AG04450 (cell line): ENCODE measurements around the gene PAQR3. TPM values are rescaled to one million over a fixed set of nuclear protein-coding genes. Genes with fewer than 3 reads are reported as not detected.

Experiments
- CTCF ChIA-PET: fragments of 300-600, 350-600 bp; formaldehyde crosslinking; extraction: SDS; loops from one replicate; lab custom pipeline; 2022; ENCODE audit warnings: antibody characterized with exemption, inconsistent platforms; lab: Charles Lee
- POLR2A ChIA-PET: fragments of 350-600 bp; formaldehyde crosslinking; extraction: SDS; loops from one replicate; lab custom pipeline; 2021; ENCODE audit warnings: antibody characterized with exemption, inconsistent platforms; lab: Yijun Ruan, JAX
- DNase-seq: peaks from one replicate; pipeline ENCODE4 v3.0.0-alpha.2; 2011; ENCODE audit warnings: low read depth, low spot score
- H3K27ac ChIP-seq: one replicate; pipeline ENCODE4 v1.5.1; 2012; ENCODE audit warnings: low read depth, low read length, control low read depth
- H3K27me3 ChIP-seq: one replicate; pipeline ENCODE4 v1.6.0; 2012; ENCODE audit warnings: low read length; ENCODE audit not compliant: control insufficient read depth, insufficient read depth
- H3K4me3 ChIP-seq: 2 replicates; pipeline ENCODE4 v1.5.1; 2011; ENCODE audit warnings: mild to moderate bottlenecking, low read depth, low read length, control low read depth
- H3K9me3 ChIP-seq: 2 replicates; pipeline ENCODE4 v1.5.1; 2012; ENCODE audit warnings: low read length; ENCODE audit not compliant: control insufficient read depth, insufficient read depth
- CTCF ChIP-seq: IDR thresholded peaks from 2 replicates; pipeline ENCODE4 v1.5.1; 2011; ENCODE audit warnings: low read depth, low read length, control low read depth, inconsistent platforms
- polyA plus RNA-seq: library from polyadenylated mRNA; depleted of rRNA; stranded (reverse); fragments of >200 nt; gene quantifications from 2 replicates; pipeline ENCODE4 v1.2.3, GENCODE V29; 2011

The PAQR3 gene
- polyA plus RNA-seq, 1 experiment = 35.7 TPM

- POLR2A ChIA-PET = no interaction called here
- Histone ChIP-seq H3K27ac (no peak overlapping the region), H3K9me3 (no peaks in the 10 kb centered on the region), H3K4me3 (no peak overlapping the region), H3K27me3 (no peaks in the 10 kb centered on the region)
- no peak for DNase-seq
- CTCF ChIA-PET = interaction anchor here (0.6 to 2.3 kb wide), 5 partner anchors 10 to 252 kb away, joined by 3 to 30 read pairs (median 6); no protein-coding TSS in a partner anchor
- no peak for TF ChIP-seq CTCF
These were observed 73.8 kb downstream of the PAQR3 start for GRCh38 chr4:78865451-78865850.

- peak; percentile 63 for DNase-seq
- TF ChIP-seq CTCF = peak; percentile 68
- Histone ChIP-seq H3K9me3 (no peaks in the 10 kb centered on the region), H3K27me3 (no peaks in the 10 kb centered on the region), H3K4me3 (no peak overlapping the region), H3K27ac (no peak overlapping the region)
- ChIA-PET POLR2A (interaction anchor here (0.6 kb wide), 1 partner anchor 9 kb away, joined by 4 read pairs; no protein-coding TSS in a partner anchor), CTCF (interaction anchor here (0.6 to 2.5 kb wide), 51 partner anchors 9 to 905 kb away, joined by 3 to 30 read pairs (median 4); no protein-coding TSS in a partner anchor)
These were observed 74.7 kb downstream of the PAQR3 start for GRCh38 chr4:78864405-78865024.

- no peak overlapping the region for H3K27ac ChIP-seq
- ChIA-PET CTCF (interaction anchor here (0.6 to 2.5 kb wide), 50 partner anchors 9 to 904 kb away, joined by 3 to 30 read pairs (median 4); no protein-coding TSS in a partner anchor), POLR2A (interaction anchor here (0.6 kb wide), 1 partner anchor 9 kb away, joined by 4 read pairs; no protein-coding TSS in a partner anchor)
- H3K27me3 ChIP-seq = no peaks in the 10 kb centered on the region
- TF ChIP-seq CTCF = no peak
- no peak overlapping the region for H3K4me3 ChIP-seq
- no peaks in the 10 kb centered on the region for H3K9me3 ChIP-seq
- no peak for DNase-seq
These were observed 75.2 kb downstream of the PAQR3 start for GRCh38 chr4:78863991-78864390.

GRCh38 chr4:78863254-78863869 lies 75.9 kb downstream of the PAQR3 start:
- CTCF ChIA-PET = interaction anchor here (0.7 to 2.5 kb wide), 31 partner anchors 8 to 904 kb away, joined by 3 to 30 read pairs (median 5); no protein-coding TSS in a partner anchor

More at GRCh38 chr4:78863254-78863869, 75.9 kb downstream of the PAQR3 start:
- Histone ChIP-seq H3K27me3 (no peaks in the 10 kb centered on the region), H3K9me3 (no peaks in the 10 kb centered on the region), H3K27ac (no peak overlapping the region), H3K4me3 (no peak overlapping the region)
- no peak for DNase-seq
- no peak for TF ChIP-seq CTCF
- POLR2A ChIA-PET = no interaction called here
